Effector memory CD8-positive, alpha-beta T cell (primary cell): ENCODE results near the gene CMTM4.
"Not testable (repeated sequence)": the region's sequence is repeated elsewhere in the genome, so short reads cannot be mapped to it uniquely, and the experiment has no call there.

Experiments
- ATAC-seq: fragments of 150-1000 bp; cut with Tn5 transposase; replicated peaks from 2 replicates; pipeline ENCODE4 v1.10.0; 2021; ENCODE audit warnings: mild to moderate bottlenecking, moderate library complexity
- DNase-seq, 3 experiments: peaks; one replicate each; pipeline ENCODE4 v3.0.0; 2021
- H3K27ac Mint-ChIP-seq, 2 donors: one replicate each; pipeline ENCODE4 v1.8.0; 2022; ENCODE audit warnings: mild to moderate bottlenecking in 2 of 2, mixed read lengths in 2 of 2, moderate library complexity in 2 of 2
- H3K27me3 Mint-ChIP-seq, 2 donors: one replicate each; pipeline ENCODE4 v1.8.0; 2022; ENCODE audit warnings: mixed read lengths in 2 of 2
- H3K36me3 Mint-ChIP-seq: one replicate; pipeline ENCODE4 v1.8.0; 2022; ENCODE audit warnings: mild to moderate bottlenecking, moderate library complexity, mixed read lengths; ENCODE audit not compliant: insufficient read depth
- H3K4me1 Mint-ChIP-seq, 2 donors: one replicate each; pipeline ENCODE4 v1.8.0; 2022; ENCODE audit warnings: low read depth in 2 of 2, mixed read lengths in 2 of 2
- H3K4me3 Mint-ChIP-seq, 2 donors: one replicate each; pipeline ENCODE4 v1.8.0; 2022; ENCODE audit warnings: mild to moderate bottlenecking in 2 of 2, mixed read lengths in 2 of 2, moderate library complexity in 2 of 2
- H3K9me3 Mint-ChIP-seq, 2 donors: one replicate each; pipeline ENCODE4 v1.8.0; 2022; ENCODE audit warnings: mixed read lengths in 2 of 2

Gene CMTM4

GRCh38 chr16:66677836-66678235 lies 18.7 kb downstream of the CMTM4 start:
- Mint-ChIP-seq H3K27ac (peak overlapping the region in 1 of 2 donors; percentile 79), H3K4me3 (no peak overlapping the region), H3K36me3 (peaks cover 2% of the 10 kb centered on the region), H3K4me1 (no peaks in the 10 kb centered on the region), H3K9me3 (no peaks in the 10 kb centered on the region), H3K27me3 (no peaks in the 10 kb centered on the region)
- no peak for DNase-seq
- ATAC-seq: no peak

- no peak for ATAC-seq
- DNase-seq: no peak
- no peaks in the 10 kb centered on the region for H3K27me3 Mint-ChIP-seq
- H3K4me3 Mint-ChIP-seq: no peak overlapping the region
- no peak overlapping the region for H3K27ac Mint-ChIP-seq
- peaks cover 2% of the 10 kb centered on the region for H3K36me3 Mint-ChIP-seq
- no peaks in the 10 kb centered on the region for H3K4me1 Mint-ChIP-seq
- H3K9me3 Mint-ChIP-seq: no peaks in the 10 kb centered on the region
Measured at GRCh38 chr16:66677179-66677578, 19.4 kb downstream of the CMTM4 start.

- no peak overlapping the region for H3K27ac Mint-ChIP-seq
- peaks cover under 1% of the 10 kb centered on the region for H3K36me3 Mint-ChIP-seq
- no peaks in the 10 kb centered on the region for H3K4me1 Mint-ChIP-seq
- DNase-seq: no peak
- no peaks in the 10 kb centered on the region for H3K27me3 Mint-ChIP-seq
- H3K4me3 Mint-ChIP-seq: no peak overlapping the region
- no peak for ATAC-seq
- H3K9me3 Mint-ChIP-seq: no peaks in the 10 kb centered on the region
Measured at GRCh38 chr16:66676599-66676998, 19.9 kb downstream of the CMTM4 start.

GRCh38 chr16:66673691-66674090 lies 22.9 kb downstream of the CMTM4 start:
- ATAC-seq: no peak
- DNase-seq: no peak
- H3K4me1 Mint-ChIP-seq: no peaks in the 10 kb centered on the region
- no peaks in the 10 kb centered on the region for H3K36me3 Mint-ChIP-seq
- H3K27ac Mint-ChIP-seq: no peak overlapping the region
- no peak overlapping the region for H3K4me3 Mint-ChIP-seq
- H3K27me3 Mint-ChIP-seq: no peaks in the 10 kb centered on the region
- H3K9me3 Mint-ChIP-seq: no peaks in the 10 kb centered on the region

- DNase-seq (no peak), ATAC-seq (no peak)
- Mint-ChIP-seq H3K4me3 (no peak overlapping the region), H3K27ac (no peak overlapping the region), H3K4me1 (no peaks in the 10 kb centered on the region), H3K9me3 (no peaks in the 10 kb centered on the region), H3K27me3 (no peaks in the 10 kb centered on the region), H3K36me3 (no peaks in the 10 kb centered on the region)
Measured at GRCh38 chr16:66670691-66671388, 25.7 kb downstream of the CMTM4 start.

GRCh38 chr16:66668777-66669444 lies 27.6 kb downstream of the CMTM4 start:
- no peak for ATAC-seq
- Mint-ChIP-seq H3K4me1 (no peaks in the 10 kb centered on the region), H3K9me3 (no peaks in the 10 kb centered on the region), H3K36me3 (no peaks in the 10 kb centered on the region), H3K27me3 (no peaks in the 10 kb centered on the region), H3K4me3 (no peak overlapping the region), H3K27ac (no peak overlapping the region)
- no peak for DNase-seq

- H3K36me3 Mint-ChIP-seq: no peaks in the 10 kb centered on the region
- H3K27me3 Mint-ChIP-seq: peaks cover 0 to 2% of the 10 kb centered on the region in 2 donors
- no peaks in the 10 kb centered on the region for H3K4me1 Mint-ChIP-seq
- H3K4me3 Mint-ChIP-seq: no peak overlapping the region
- no peaks in the 10 kb centered on the region for H3K9me3 Mint-ChIP-seq
- no peak overlapping the region for H3K27ac Mint-ChIP-seq
- no peak for DNase-seq
- ATAC-seq: no peak
Measured at GRCh38 chr16:66667944-66668343, 28.6 kb downstream of the CMTM4 start.

GRCh38 chr16:66662445-66663194 lies 33.9 kb downstream of the CMTM4 start:
- Mint-ChIP-seq H3K4me3 (no peak overlapping the region), H3K4me1 (no peaks in the 10 kb centered on the region), H3K36me3 (no peaks in the 10 kb centered on the region), H3K9me3 (no peaks in the 10 kb centered on the region), H3K27me3 (peaks cover 5 to 9% of the 10 kb centered on the region in 2 donors), H3K27ac (no peak overlapping the region)
- DNase-seq: no peak
- ATAC-seq: no peak

GRCh38 chr16:66661671-66662346 lies 34.7 kb downstream of the CMTM4 start:
- ATAC-seq: not testable (repeated sequence)

GRCh38 chr16:66661210-66661560 lies 35.4 kb downstream of the CMTM4 start:
- DNase-seq: no peak
- ATAC-seq: no peak
- no peak overlapping the region for H3K4me3 Mint-ChIP-seq
- no peaks in the 10 kb centered on the region for H3K4me1 Mint-ChIP-seq
- no peaks in the 10 kb centered on the region for H3K9me3 Mint-ChIP-seq
- H3K27ac Mint-ChIP-seq: no peak overlapping the region
- H3K27me3 Mint-ChIP-seq: peaks cover 12 to 18% of the 10 kb centered on the region in 2 donors
- H3K36me3 Mint-ChIP-seq: no peaks in the 10 kb centered on the region

More at GRCh38 chr16:66661671-66662346, 34.7 kb downstream of the CMTM4 start:
- H3K9me3 Mint-ChIP-seq, H3K4me1 Mint-ChIP-seq, H3K36me3 Mint-ChIP-seq, DNase-seq, H3K27ac Mint-ChIP-seq, H3K4me3 Mint-ChIP-seq: not testable (repeated sequence)
- peaks cover 6 to 12% of the 10 kb centered on the region in 2 donors for H3K27me3 Mint-ChIP-seq

GRCh38 chr16:66660422-66661209 lies 35.9 kb downstream of the CMTM4 start:
- DNase-seq (no peak), ATAC-seq (no peak)
- H3K4me3 Mint-ChIP-seq: no peak overlapping the region
- no peaks in the 10 kb centered on the region for H3K9me3 Mint-ChIP-seq
- H3K4me1 Mint-ChIP-seq: no peaks in the 10 kb centered on the region
- H3K36me3 Mint-ChIP-seq: no peaks in the 10 kb centered on the region
- peaks cover 13 to 18% of the 10 kb centered on the region in 2 donors for H3K27me3 Mint-ChIP-seq
- no peak overlapping the region for H3K27ac Mint-ChIP-seq

GRCh38 chr16:66658860-66659190 lies 37.7 kb downstream of the CMTM4 start:
- ATAC-seq (no peak), DNase-seq (no peak)
- H3K4me3 Mint-ChIP-seq: no peak overlapping the region
- H3K36me3 Mint-ChIP-seq: peaks cover 3% of the 10 kb centered on the region
- peaks cover 0 to 2% of the 10 kb centered on the region in 2 donors for H3K4me1 Mint-ChIP-seq
- H3K27ac Mint-ChIP-seq: no peak overlapping the region
- H3K27me3 Mint-ChIP-seq: peaks cover 24 to 32% of the 10 kb centered on the region in 2 donors
- H3K9me3 Mint-ChIP-seq: no peaks in the 10 kb centered on the region
